Ureter (tissue), 1 donor: ENCODE data around the gene RSBN1L. TPM values are rescaled to one million over a fixed set of nuclear protein-coding genes. Genes with fewer than 3 reads are reported as not detected.
A peak's percentile ranks its signal among the peaks of the same experiment; 100 is the strongest.
"Not testable (repeated sequence)": the region's sequence is repeated elsewhere in the genome, so short reads cannot be mapped to it uniquely, and the experiment has no call there.

Experiments
- DNase-seq: peaks from one replicate; pipeline ENCODE4 v3.0.0-alpha.2; 2020; ENCODE audit warnings: low spot score
- total RNA-seq: library from RNA; stranded (reverse); gene quantifications from one replicate; pipeline ENCODE4 v1.2.4, GENCODE V29; 2023
- donor health status: DM: yes; HTN: yes; CAD: no.

RSBN1L gene
- total RNA-seq, 1 donor from 2014 or later, result 27.7 TPM

- no peak for DNase-seq
Measured at GRCh38 chr7:77766801-77767605, 70.7 kb downstream of the RSBN1L start.

GRCh38 chr7:77770316-77770715 lies 74.1 kb downstream of the RSBN1L start:
- DNase-seq, result no peak

- no peak for DNase-seq
Measured at GRCh38 chr7:77771901-77772300, 75.6 kb downstream of the RSBN1L start.

GRCh38 chr7:77778535-77778934 lies 82.3 kb downstream of the RSBN1L start:
- DNase-seq, result no peak

- DNase-seq, result no peak
Measured at GRCh38 chr7:77782383-77782782, 86.1 kb downstream of the RSBN1L start.

DNA sequence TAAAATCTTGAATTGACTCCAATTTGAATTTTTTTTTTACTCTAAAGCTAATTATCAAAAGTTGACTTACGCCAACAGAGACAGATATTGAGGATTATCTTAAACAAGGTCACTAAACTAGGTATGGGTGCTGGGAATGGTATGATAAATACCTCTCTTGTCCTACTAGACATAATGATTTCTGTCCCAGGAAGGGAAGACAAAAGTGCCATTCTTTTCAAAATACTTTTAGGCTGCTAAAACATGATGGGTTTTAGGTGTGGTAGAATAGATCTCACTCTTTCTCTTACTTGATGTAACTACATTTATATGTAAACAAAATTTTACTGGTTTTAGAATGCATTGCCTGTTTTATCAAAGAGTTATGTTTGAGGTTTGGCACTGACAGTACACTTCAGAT lies 86.9 kb downstream of the RSBN1L start:
- DNase-seq, result no peak

DNA sequence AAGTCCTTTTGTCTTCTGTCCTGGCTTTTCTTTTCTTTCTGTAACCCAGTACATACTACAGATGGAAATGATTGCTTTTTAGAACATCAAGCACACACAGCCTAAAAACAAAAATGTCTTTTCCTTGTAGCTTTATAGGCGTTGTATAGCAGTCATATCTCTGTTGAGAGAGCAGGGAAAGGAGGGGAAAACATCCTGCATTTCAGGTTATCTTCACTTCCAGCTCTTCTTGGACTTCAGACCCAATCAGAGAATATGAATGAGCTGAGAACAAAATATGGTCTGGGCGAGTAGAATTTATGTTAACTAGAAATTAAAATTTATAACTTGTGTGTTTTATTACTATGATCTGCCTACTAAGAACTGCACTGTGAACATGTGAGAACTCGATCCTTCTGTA lies 87.3 kb downstream of the RSBN1L start:
- DNase-seq, result no peak

DNA sequence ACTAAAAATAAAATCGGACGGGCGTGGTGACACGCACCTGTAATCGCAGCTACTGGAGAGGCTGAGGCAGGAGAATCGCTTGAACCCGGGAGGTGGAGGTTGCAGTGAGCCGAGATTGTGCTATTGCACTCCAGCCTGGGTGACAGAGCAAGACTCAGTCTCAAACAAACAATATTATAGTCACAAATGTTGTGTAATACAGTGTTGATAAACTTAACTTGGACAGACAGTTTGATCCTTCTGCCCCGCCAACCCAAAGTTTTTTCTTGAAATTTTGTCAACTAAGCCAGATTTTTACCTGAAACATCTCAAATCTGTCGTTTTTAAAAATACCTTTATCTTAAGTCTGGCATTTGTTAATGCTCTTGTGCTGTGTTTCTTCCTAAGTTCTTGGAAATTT lies 88.2 kb downstream of the RSBN1L start:
- not testable (repeated sequence) for DNase-seq

DNA sequence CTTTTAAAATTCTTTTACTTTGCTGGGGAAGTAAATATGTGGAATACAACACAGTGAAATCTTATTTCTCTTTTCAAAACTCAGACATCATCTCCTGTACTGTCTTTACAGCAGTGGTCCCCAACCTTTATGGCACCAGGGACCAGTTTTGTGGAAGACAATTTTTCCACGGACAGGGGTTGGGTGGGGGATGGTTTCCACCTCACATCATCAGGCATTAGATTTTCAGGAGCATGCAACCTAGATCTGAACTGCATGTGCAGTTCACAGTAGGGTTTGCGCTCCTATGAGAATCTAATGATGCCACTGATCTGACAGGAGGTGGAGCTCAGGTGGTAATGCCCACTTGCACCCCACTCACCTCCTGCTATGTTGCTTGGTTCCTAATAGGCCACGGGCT lies 89.8 kb downstream of the RSBN1L start:
- no peak for DNase-seq

- no peak for DNase-seq
Measured at GRCh38 chr7:77786741-77787140, 90.5 kb downstream of the RSBN1L start.

- DNase-seq, result no peak
Measured at GRCh38 chr7:77788327-77788902, 92.2 kb downstream of the RSBN1L start.

DNA sequence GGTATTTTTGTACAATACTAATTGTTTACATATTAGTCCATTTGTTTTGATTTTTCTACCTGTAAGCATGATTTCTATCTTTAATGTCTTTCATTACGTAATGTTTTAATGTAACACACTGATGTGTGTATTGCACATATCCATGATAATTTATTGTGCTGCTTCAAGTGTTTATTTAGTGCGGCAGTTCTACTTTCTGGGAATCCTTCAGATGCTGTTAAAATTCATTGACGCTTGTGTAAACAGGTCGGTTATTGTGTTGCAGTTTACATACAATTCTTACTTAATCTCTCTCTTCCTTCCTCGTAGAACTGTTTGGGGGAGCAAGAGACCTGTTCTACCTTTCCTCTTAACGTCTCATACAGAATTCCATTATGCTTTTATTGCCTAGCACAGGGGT lies 95.1 kb downstream of the RSBN1L start:
- no peak for DNase-seq

DNA sequence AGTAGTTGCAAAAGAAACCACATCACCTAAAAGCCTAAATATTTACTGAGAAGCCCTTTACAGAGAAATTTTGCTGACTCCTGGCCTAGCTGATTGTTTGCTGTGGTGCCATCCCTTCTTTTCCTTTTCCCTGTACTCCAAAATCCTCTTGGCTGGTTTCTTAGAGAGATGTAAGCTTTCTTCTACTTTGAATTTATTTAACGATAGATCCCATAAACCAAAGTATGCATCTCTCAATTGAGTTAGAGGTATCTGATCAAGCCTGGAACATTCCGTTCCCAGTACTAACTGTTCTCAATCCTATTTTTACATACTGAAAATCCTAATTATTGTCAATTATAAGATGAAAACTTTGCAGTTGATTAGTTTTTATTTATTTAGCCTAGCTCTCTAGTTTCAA lies 95.7 kb downstream of the RSBN1L start:
- no peak for DNase-seq

DNA sequence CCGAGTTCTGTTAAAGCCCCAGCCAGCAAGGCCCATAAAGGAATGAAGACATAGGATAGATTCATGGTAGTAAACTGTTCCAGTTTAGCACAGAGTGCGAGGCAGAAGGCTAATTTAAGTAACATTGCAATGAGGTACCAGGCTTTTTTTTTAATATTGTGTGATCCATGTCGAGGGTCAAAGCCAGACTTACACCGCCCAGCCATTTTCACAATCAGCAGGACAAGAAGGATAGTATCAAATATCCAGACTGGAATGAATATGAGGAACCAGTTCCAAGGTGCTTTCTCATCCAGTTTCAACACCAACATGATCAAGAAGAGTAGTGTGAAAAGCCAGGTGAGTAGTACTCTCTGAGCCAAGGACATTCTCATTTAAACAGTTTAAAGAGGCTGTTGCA lies 97.7 kb downstream of the RSBN1L start:
- no peak for DNase-seq

- DNase-seq, result no peak
Measured at GRCh38 chr7:77796109-77796508, 99.8 kb downstream of the RSBN1L start.

- no peak for DNase-seq
Measured at GRCh38 chr7:77796960-77797359, 100.7 kb downstream of the RSBN1L start.

- peak; percentile 52 for DNase-seq
Measured at GRCh38 chr7:77797734-77798393, 101.6 kb downstream of the RSBN1L start.

- DNase-seq, result peak; percentile 99
Measured at GRCh38 chr7:77798394-77799077, 102.3 kb downstream of the RSBN1L start, which contains the start of the genes PHTF2 and TMEM60. PHTF2 (plus strand) TSS chr7:77798773. TMEM60 (minus strand) TSS chr7:77798434; CDS start chr7:77794373, 4,061 bp downstream.

DNA sequence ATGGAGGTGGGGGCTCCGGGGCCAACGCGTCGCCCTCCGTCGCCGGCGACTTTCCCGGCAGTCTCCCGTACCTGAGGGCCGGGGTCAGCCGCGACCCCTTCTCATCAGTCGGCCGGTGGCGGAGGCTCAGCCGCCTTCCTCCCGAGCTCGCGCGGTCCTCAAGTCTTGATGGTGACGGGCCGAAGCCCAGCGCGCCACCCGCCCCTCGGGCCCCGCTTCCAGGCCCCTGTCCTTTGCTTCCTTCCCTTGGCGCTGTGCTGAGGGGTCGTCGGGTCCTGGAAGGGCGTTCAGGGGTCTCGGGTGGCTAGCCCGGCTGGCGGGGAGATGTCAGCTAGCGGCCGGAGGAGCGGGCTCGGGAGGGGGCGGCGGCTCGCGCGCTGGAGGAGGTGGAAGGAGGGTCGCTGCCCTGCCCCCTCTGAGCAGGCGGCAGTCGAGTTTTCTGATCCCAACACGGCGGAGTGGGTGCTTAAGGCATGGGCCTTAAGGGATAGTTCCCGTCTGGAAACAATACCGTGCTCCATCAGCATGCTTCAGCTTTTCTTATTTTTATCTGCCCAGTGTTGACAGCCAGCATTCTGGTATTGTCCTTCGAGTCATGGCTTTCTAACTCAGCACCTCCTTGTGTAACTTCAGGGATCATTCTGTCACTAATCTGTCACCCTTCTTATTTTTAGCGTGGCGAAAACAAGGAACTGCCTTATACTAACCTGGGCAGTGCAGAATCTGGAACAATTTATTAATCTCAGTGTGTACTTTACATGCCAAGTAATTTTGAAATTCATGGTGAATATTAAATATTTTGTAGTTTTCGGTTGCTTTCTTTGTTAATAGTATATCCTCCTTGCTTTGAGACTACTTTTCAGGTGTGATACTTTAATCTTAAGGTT lies 103.1 kb downstream of the RSBN1L start:
- DNase-seq, result peak; percentile 54

GRCh38 chr7:77800158-77800557 lies 103.9 kb downstream of the RSBN1L start:
- no peak for DNase-seq

DNA sequence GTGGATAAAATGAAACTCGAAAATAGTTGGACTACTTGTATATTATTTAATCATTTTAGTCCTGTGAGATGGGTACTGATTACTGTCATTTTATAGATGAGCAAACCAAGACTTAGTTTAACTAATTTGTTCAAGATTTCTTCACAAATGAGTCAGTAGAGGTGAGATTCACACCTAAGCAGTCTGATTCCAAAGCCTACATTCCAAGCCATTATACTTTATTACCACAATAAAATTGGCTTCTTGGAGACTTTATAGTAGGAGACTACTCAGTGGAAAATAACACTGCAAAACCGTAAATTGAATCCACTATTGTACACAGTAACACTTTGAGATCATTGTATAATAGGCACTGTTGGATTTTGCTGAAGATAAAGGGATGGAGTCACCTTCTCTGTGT lies 104.5 kb downstream of the RSBN1L start:
- DNase-seq, result no peak
